H1 (cell line): ENCODE results near the gene CLDN15. TPM values are rescaled to one million over a fixed set of nuclear protein-coding genes. Genes with fewer than 3 reads are reported as not detected.

ENCODE experiments used
- CTCF ChIA-PET: fragments of 300-600 bp; sonication (Branson Sonifier 250); formaldehyde crosslinking; loops from one replicate; lab custom pipeline; 2021; ENCODE audit not compliant: partially characterized antibody; lab: Charles Lee
- POLR2A ChIA-PET: fragments of 300-600 bp; sonication (Branson Sonifier 250); formaldehyde crosslinking; loops from one replicate; lab custom pipeline; 2021; ENCODE audit warnings: inconsistent platforms; ENCODE audit not compliant: partially characterized antibody; lab: Charles Lee
- DNase-seq, 2 experiments: peaks; one replicate each; pipeline versions ENCODE4 v3.0.0 to v3.0.0-alpha.2; 2010 to 2022; ENCODE audit warnings: low spot score in 2 of 2, low read depth in 1 of 2, mixed read lengths in 1 of 2
- FAIRE-seq: peaks from 2 replicates; lab custom pipeline; 2011; peaks lifted over from hg19 to GRCh38; lab: Jason Lieb, UNC
- H2AFZ ChIP-seq: 2 replicates; pipeline ENCODE4 v1.8.1; 2012; ENCODE audit warnings: low read length, inconsistent platforms
- H2AK5ac ChIP-seq: 2 replicates; pipeline ENCODE4 v1.6.1; 2013; ENCODE audit warnings: low read depth, low read length
- H2BK120ac ChIP-seq: replicated peaks from 2 replicates; pipeline ENCODE3; 2013; ENCODE audit warnings: low read depth, low read length, inconsistent platforms
- H2BK12ac ChIP-seq: 2 replicates; pipeline ENCODE4 v1.6.1; 2013; ENCODE audit warnings: low read depth, low read length
- H2BK15ac ChIP-seq: 2 replicates; pipeline ENCODE4 v1.6.1; 2013; ENCODE audit warnings: low read length
- H2BK20ac ChIP-seq: 2 replicates; pipeline ENCODE4 v1.6.1; 2013; ENCODE audit warnings: low read length
- H2BK5ac ChIP-seq: 2 replicates; pipeline ENCODE4 v1.6.1; 2013; ENCODE audit warnings: low read depth, low read length
- H3K14ac ChIP-seq: 2 replicates; pipeline ENCODE4 v1.6.1; 2013; ENCODE audit warnings: inconsistent platforms; ENCODE audit not compliant: insufficient read length
- H3K18ac ChIP-seq: 2 replicates; pipeline ENCODE4 v1.6.1; 2013; ENCODE audit warnings: low read length; ENCODE audit errors: extremely low read depth
- H3K23ac ChIP-seq: 2 replicates; pipeline ENCODE4 v1.6.1; 2013; ENCODE audit warnings: inconsistent platforms; ENCODE audit not compliant: insufficient read length
- H3K23me2 ChIP-seq: 2 replicates; pipeline ENCODE4 v1.6.1; 2013; ENCODE audit warnings: low read depth, low read length
- H3K27ac ChIP-seq: 2 replicates; pipeline ENCODE4 v1.6.1; 2011; ENCODE audit warnings: low read depth, low read length, inconsistent platforms
- H3K27me3 ChIP-seq, 4 experiments: replicated peaks in 1 of 4; 1 replicate in 1 of 4; 2 replicates in 3 of 4; pipeline versions ENCODE4 v1.6.1 to v1.8.1; 2011 to 2013; ENCODE audit warnings: low read length in 3 of 4, mild to moderate bottlenecking in 3 of 4, inconsistent platforms in 2 of 4, mixed read lengths in 2 of 4, moderate library complexity in 1 of 4; ENCODE audit not compliant: control insufficient read depth in 3 of 4, insufficient read depth in 3 of 4; ENCODE audit errors: extremely low read depth in 1 of 4
- H3K36me3 ChIP-seq, 4 experiments: 2 replicates each; pipeline versions ENCODE4 v1.6.1 to v1.8.1; 2011 to 2013; ENCODE audit warnings: mild to moderate bottlenecking in 4 of 4, low read length in 3 of 4, moderate library complexity in 2 of 4, control low read depth in 1 of 4, inconsistent platforms in 1 of 4; ENCODE audit not compliant: insufficient read depth in 4 of 4, control insufficient read depth in 2 of 4
- H3K4ac ChIP-seq: replicated peaks from 2 replicates; pipeline ENCODE3; 2013; ENCODE audit warnings: low read length, low read depth, mixed read lengths, inconsistent platforms; ENCODE audit not compliant: insufficient read length
- H3K4me1 ChIP-seq, 4 experiments: replicated peaks in 1 of 4; 1 replicate in 1 of 4; 2 replicates in 3 of 4; pipeline versions ENCODE4 v1.6.1 to v1.8.1; 2011 to 2013; ENCODE audit warnings: low read length in 3 of 4, inconsistent platforms in 2 of 4, mixed read lengths in 1 of 4; ENCODE audit not compliant: insufficient read depth in 4 of 4, control insufficient read depth in 3 of 4
- H3K4me2 ChIP-seq, 2 experiments: 2 replicates each; pipeline versions ENCODE4 v1.6.1 to v1.8.1; 2011 to 2013; ENCODE audit warnings: low read depth in 2 of 2, low read length in 2 of 2, control low read depth in 1 of 2, inconsistent platforms in 1 of 2, mild to moderate bottlenecking in 1 of 2; ENCODE audit not compliant: insufficient read depth in 1 of 2
- H3K4me3 ChIP-seq, 4 experiments: fragments of 200-600, 300-600 bp in 1 of 4; sonication (generic), shearing (Covaris generic), sonication (Bioruptor Twin) in 1 of 4; 2 replicates each; pipeline versions ENCODE4 v1.5.1 to v1.8.1; 2011 to 2016; ENCODE audit warnings: low read length in 4 of 4, low read depth in 3 of 4, control low read depth in 2 of 4, inconsistent platforms in 2 of 4, mild to moderate bottlenecking in 2 of 4, mixed read lengths in 1 of 4, moderate library complexity in 1 of 4; ENCODE audit not compliant: insufficient read depth in 2 of 4; ENCODE audit errors: extremely low read depth in 1 of 4
- H3K56ac ChIP-seq: replicated peaks from 2 replicates; pipeline ENCODE3; 2013; ENCODE audit warnings: low read depth, mild to moderate bottlenecking, mixed read lengths, low read length, inconsistent platforms; ENCODE audit not compliant: insufficient read length
- H3K79me1 ChIP-seq: 2 replicates; pipeline ENCODE4 v1.6.1; 2013; ENCODE audit warnings: low read depth, low read length, control low read depth
- H3K79me2 ChIP-seq, 2 experiments: 2 replicates each; pipeline versions ENCODE4 v1.6.1 to v1.8.1; 2012 to 2013; ENCODE audit warnings: low read length in 2 of 2, mild to moderate bottlenecking in 2 of 2, inconsistent platforms in 1 of 2; ENCODE audit not compliant: insufficient read depth in 2 of 2, control insufficient read depth in 1 of 2
- H3K9ac ChIP-seq, 4 experiments: replicated peaks in 1 of 4; 1 replicate in 1 of 4; 2 replicates in 3 of 4; pipeline versions ENCODE4 v1.6.1 to v1.8.1; 2011 to 2013; ENCODE audit warnings: low read depth in 3 of 4, low read length in 3 of 4, control low read depth in 2 of 4, mild to moderate bottlenecking in 2 of 4, moderate library complexity in 2 of 4, inconsistent platforms in 1 of 4; ENCODE audit errors: extremely low read depth in 1 of 4
- H3K9me3 ChIP-seq, 2 experiments: 2 replicates each; pipeline versions ENCODE4 v1.6.1 to v1.8.1; 2012 to 2013; ENCODE audit warnings: mild to moderate bottlenecking in 2 of 2, moderate library complexity in 2 of 2, control low read depth in 1 of 2, inconsistent platforms in 1 of 2, low read depth in 1 of 2, low read length in 1 of 2, mixed read lengths in 1 of 2; ENCODE audit not compliant: insufficient read depth in 2 of 2
- H4K20me1 ChIP-seq, 2 experiments: replicated peaks in 1 of 2; 2 replicates each; pipeline versions ENCODE3 to v1.8.1; 2011 to 2013; ENCODE audit warnings: inconsistent platforms in 2 of 2, low read length in 2 of 2, mild to moderate bottlenecking in 1 of 2; ENCODE audit not compliant: insufficient read depth in 2 of 2, control insufficient read depth in 1 of 2
- H4K5ac ChIP-seq: 2 replicates; pipeline ENCODE4 v1.6.1; 2013; ENCODE audit warnings: low read length, low read depth, mixed read lengths, inconsistent platforms; ENCODE audit not compliant: insufficient read length
- H4K8ac ChIP-seq: 2 replicates; pipeline ENCODE4 v1.8.0; 2013; ENCODE audit warnings: mild to moderate bottlenecking, moderate library complexity, low read length, inconsistent platforms; ENCODE audit not compliant: insufficient read depth; ENCODE audit errors: extremely low read depth
- H4K91ac ChIP-seq: replicated peaks from 2 replicates; pipeline ENCODE3; 2013; ENCODE audit warnings: low read length, mixed read lengths, inconsistent platforms; ENCODE audit not compliant: insufficient read length
- HDAC2 ChIP-seq, 2 experiments: fragments of 300-600 bp in 1 of 2; sonication (generic) in 1 of 2; IDR thresholded peaks; 2 replicates each; pipeline ENCODE4 v1.6.1; 2011 to 2012; ENCODE audit warnings: low read depth in 2 of 2, low read length in 2 of 2, mild to moderate bottlenecking in 2 of 2, moderate library complexity in 2 of 2, borderline replicate concordance in 1 of 2, inconsistent platforms in 1 of 2
- RAD21 ChIP-seq, 2 experiments: IDR thresholded peaks in 1 of 2; conservative IDR thresholded peaks in 1 of 2; 2 replicates each; pipeline ENCODE4 v1.6.1; 2011; ENCODE audit warnings: low read depth in 2 of 2, low read length in 2 of 2, improper control_type of control experiment in 1 of 2, inconsistent platforms in 1 of 2, mild to moderate bottlenecking in 1 of 2, moderate library complexity in 1 of 2
- WGBS, 2 experiments: shearing (Covaris generic) in 1 of 2; methylation state at CpG; one replicate each; pipeline versions ENCODE4 v1.1.6 to v1.1.7; 2013 to 2015; ENCODE audit warnings: low lambda C conversion rate in 2 of 2, mixed read lengths in 2 of 2, inconsistent platforms in 1 of 2, low coverage in 1 of 2, missing lambda C conversion rate in 1 of 2; ENCODE audit not compliant: insufficient replicate concordance in 2 of 2, insufficient coverage in 1 of 2, insufficient read length in 1 of 2; ENCODE audit errors: extremely low coverage in 1 of 2, missing lambda C conversion rate in 1 of 2; 5-methylcytosine and 5-hydroxymethylcytosine counted together
- polyA plus RNA-seq, 7 experiments: library from polyadenylated mRNA; depleted of rRNA in 3 of 7; stranded (reverse) in 5 of 7; unstranded in 2 of 7; fragments of >200 nt in 5 of 7; fragments of 200-250 nt in 2 of 7; gene quantifications; 1 replicate in 5 of 7; 2 replicates in 1 of 7; 4 replicates in 1 of 7; pipeline versions ENCODE4 v1.2.1 to v1.2.3, GENCODE V29; 2011 to 2013; ENCODE audit warnings: missing spikeins in 2 of 7, mixed read lengths in 2 of 7
- total RNA-seq: library from RNA; stranded (reverse); fragmentation: NEBNext Ultra II Directional; extraction: Animal tissue kit (Norgen Biotek cat#: 25700); gene quantifications from 2 replicates; pipeline ENCODE4 v1.2.1, GENCODE V29; 2021
- TF ChIP-seq, protein P1 (sequence below): IDR thresholded peaks from 2 replicates; pipeline ENCODE4 v1.6.1; 2012; ENCODE audit warnings: inconsistent platforms

The CLDN15 gene
- total and polyA plus RNA-seq, 2 of the 8 experiments (the other 6 are each of a cell fraction or from before 2014, with no cell fraction given), result 5.5 to 7.6 TPM

DNA sequence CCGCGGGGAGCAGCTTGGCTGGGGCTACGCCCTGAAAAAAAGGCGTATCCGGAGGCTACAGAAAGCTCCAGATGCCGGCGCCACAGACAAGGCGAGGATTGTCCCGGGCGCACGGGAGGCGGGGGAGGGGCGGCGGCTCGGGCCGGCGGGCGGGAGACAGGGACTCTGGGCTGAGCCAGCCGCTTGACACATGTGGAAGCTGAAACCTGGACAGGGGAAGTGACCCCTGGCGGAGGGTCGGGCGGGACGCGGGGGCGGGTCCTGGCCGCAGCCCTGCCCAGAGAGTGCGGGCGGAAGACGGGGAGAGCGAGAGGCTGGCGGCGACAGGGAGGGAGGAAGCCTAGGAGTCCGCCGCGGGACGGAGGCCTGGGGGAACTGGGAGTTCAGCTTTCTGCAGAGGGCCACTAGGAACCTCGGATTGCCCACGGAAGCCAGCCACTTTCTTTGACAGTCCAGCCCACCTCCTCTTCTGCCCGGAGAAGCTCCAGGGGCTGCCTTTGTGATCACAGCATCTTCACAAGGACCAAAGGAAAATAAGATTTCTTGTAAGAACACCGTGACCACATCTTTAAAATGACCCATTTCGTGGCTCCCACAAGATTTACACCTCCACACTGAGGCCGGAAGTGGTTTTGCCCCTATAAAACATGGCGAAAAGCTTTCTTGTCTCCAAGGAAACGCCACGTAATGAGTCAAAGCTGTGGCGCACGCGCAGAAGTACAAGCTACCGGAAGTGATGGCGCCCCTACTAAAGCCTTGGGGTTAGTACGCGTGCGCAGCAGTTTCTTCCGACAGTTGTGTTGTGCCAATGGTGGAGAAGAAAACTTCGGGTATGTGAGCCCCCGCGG is 20.0 kb downstream of the CLDN15 start, which contains the start of the genes PLOD3 and ZNHIT1:
Gene PLOD3, minus strand, starts transcription at position 194 of the 848 bp plus-strand sequence. CDS start 307 bp downstream, outside the sequence.
Gene ZNHIT1, plus strand, starts transcription at position 778 of the 848 bp plus-strand sequence. Its CDS starts 31 bp downstream, at position 809.
- Histone ChIP-seq H4K5ac (peak within 1 kb of the TSS; percentile 68), H2BK12ac (0 out of 2 replicates have a peak within 1 kb of the TSS, but pooled peaks have one; percentile 39), H3K27ac (peak within 1 kb of the TSS; percentile 37; the same call in 1 of the 2 replicates), H3K27me3 (no peaks in the 10 kb centered on the region), H3K79me1 (peaks cover 2% of the 10 kb centered on the region; the same call in 1 of the 2 replicates), H2BK15ac (no peak within 1 kb of the TSS), H2BK120ac (peak within 1 kb of the TSS; percentile 72), H3K23ac (no peak within 1 kb of the TSS), H3K79me2 (peaks cover 0 to 6% of the 10 kb centered on the region in 2 experiments; a peak in 1 of 4 replicates), H2BK5ac (peak within 1 kb of the TSS; percentile 73), H3K18ac (peak within 1 kb of the TSS; percentile 40; the same call in 1 of the 2 replicates), H4K8ac (peak within 1 kb of the TSS; percentile 16; the same call in 1 of the 2 replicates), H4K91ac (peak within 1 kb of the TSS; percentile 44), H3K4me3 (peak within 1 kb of the TSS; percentile 74 to 83 (median 78)), H3K23me2 (peaks cover 17% of the 10 kb centered on the region), H3K14ac (peak within 1 kb of the TSS; percentile 35), H3K36me3 (peaks cover 0 to 4% (median 0%) of the 10 kb centered on the region in 4 experiments; a peak in 1 of 8 replicates), H2AFZ (peak within 1 kb of the TSS; percentile 44; the same call in 1 of the 2 replicates), H2BK20ac (no peak within 1 kb of the TSS), H3K4me2 (peak within 1 kb of the TSS; percentile 86 to 89), H3K4ac (no peak within 1 kb of the TSS), H3K56ac (peak within 1 kb of the TSS; percentile 14), H3K9ac (peak within 1 kb of the TSS in 3 of 4 experiments; percentile 48 to 82 (median 54); a peak in 6 of 7 replicates), H3K9me3 (no peaks in the 10 kb centered on the region), H3K4me1 (peaks cover 0 to 13% (median 7%) of the 10 kb centered on the region in 4 experiments; a peak in 5 of 7 replicates), H2AK5ac (no peak within 1 kb of the TSS), H4K20me1 (peaks cover 0 to 5% of the 10 kb centered on the region in 2 experiments)
- POLR2A ChIA-PET, result interaction anchor here (0.8 to 3.8 kb wide), 25 partner anchors 9 to 142 kb away, joined by 3 to 28 read pairs (median 4); partner anchors contain the start of genes CLDN15, FIS1 and VGF
- CTCF ChIA-PET, result interaction anchor here (0.9 to 9.0 kb wide), 10 partner anchors 9 to 74 kb away, joined by 3 to 79 read pairs (median 9); partner anchors contain the start of gene FIS1
- DNase-seq (peak; percentile 83 to 95), FAIRE-seq (peak; percentile 98)
- WGBS, 2 experiments, result 3% methylated on average over 40 of the region's 57 CpGs; no CpG with 5 or more reads in 1 of the 2 experiments
- TF ChIP-seq, protein P1, sequence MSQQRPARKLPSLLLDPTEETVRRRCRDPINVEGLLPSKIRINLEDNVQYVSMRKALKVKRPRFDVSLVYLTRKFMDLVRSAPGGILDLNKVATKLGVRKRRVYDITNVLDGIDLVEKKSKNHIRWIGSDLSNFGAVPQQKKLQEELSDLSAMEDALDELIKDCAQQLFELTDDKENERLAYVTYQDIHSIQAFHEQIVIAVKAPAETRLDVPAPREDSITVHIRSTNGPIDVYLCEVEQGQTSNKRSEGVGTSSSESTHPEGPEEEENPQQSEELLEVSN, result no peak
- peak; percentile 4 to 53; a peak in 3 of 4 replicates for TF ChIP-seq HDAC2 (IDR thresholded peaks at IDR 0.05; ENCODE audit: borderline replicate concordance in 1 of 2, low read depth in 2 of 2, low read length in 2 of 2)
- TF ChIP-seq RAD21 (IDR thresholded peaks at IDR 0.05 in 1 of 2, conservative IDR thresholded peaks at IDR 0.05 in 1 of 2; ENCODE audit: low read depth in 2 of 2, low read length in 2 of 2), result peak in 1 of 2 experiments; percentile 28; a peak in 3 of 4 replicates
